ENCODE results near the gene SLC51B.

DNA sequence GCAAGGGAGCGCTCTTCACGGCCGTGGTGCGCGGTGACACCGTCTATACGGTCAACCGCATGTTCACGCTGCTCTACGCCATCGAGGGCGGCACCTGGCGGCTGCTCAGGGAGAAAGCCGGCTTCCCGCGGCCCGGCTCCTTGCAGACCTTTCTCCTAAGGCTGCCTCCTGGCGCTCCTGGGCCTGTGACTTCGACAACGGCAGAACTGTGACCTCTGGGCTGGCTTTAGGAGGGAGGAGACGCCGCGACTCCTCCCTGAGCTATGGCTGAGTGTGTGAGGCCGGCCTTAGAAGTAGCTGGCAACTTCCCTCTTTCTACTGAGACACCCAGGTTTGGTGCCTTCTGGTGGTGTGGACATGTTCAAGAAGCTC is 32.8 kb downstream of the SLC51B start:
- TF ChIP-seq CTCF (IDR thresholded peaks at IDR 0.05) (peak; percentile 42 to 71 (median 60)), POLR2A (IDR thresholded peaks at IDR 0.05) (no peak)
